Measurements from ENCODE around the gene ANKRD34A.

- TF ChIP-seq POLR2AphosphoS5 (IDR thresholded peaks at IDR 0.05; ENCODE audit: borderline replicate concordance, low read depth, low read length): no peak
- no peak for TF ChIP-seq FOXP2 (optimal IDR thresholded peaks at IDR 0.05; ENCODE audit: control extremely low read depth, extremely low read length, insufficient read depth)
Observed at GRCh38 chr1:145992502-145992936, 28.1 kb upstream of the ANKRD34A start.

All from SK-N-MC (cell line).